HUES48 (cell line): ENCODE data around the gene ETFBKMT.
"Not testable (repeated sequence)": the region's sequence is repeated elsewhere in the genome, so short reads cannot be mapped to it uniquely, and the experiment has no call there.

Experiments used
- H3K27ac ChIP-seq: one replicate; pipeline ENCODE4 v1.7.0; 2013; ENCODE audit warnings: low read depth, low read length, inconsistent platforms
- H3K27me3 ChIP-seq: 2 replicates; pipeline ENCODE4 v1.6.1; 2013; ENCODE audit warnings: mild to moderate bottlenecking, low read length; ENCODE audit not compliant: control insufficient read depth, insufficient read depth
- H3K36me3 ChIP-seq: 2 replicates; pipeline ENCODE4 v1.6.1; 2013; ENCODE audit warnings: low read length; ENCODE audit not compliant: control insufficient read depth, insufficient read depth
- H3K4me1 ChIP-seq: 2 replicates; pipeline ENCODE4 v1.6.1; 2013; ENCODE audit warnings: mild to moderate bottlenecking, low read length; ENCODE audit not compliant: control insufficient read depth, insufficient read depth
- H3K4me3 ChIP-seq: 2 replicates; pipeline ENCODE4 v1.5.1; 2013; ENCODE audit warnings: mild to moderate bottlenecking, low read depth, low read length
- H3K9ac ChIP-seq: 2 replicates; pipeline ENCODE4 v1.6.1; 2013; ENCODE audit warnings: mild to moderate bottlenecking, low read depth, low read length, moderate library complexity
- H3K9me3 ChIP-seq: 2 replicates; pipeline ENCODE4 v1.6.1; 2013; ENCODE audit warnings: low read length; ENCODE audit not compliant: control insufficient read depth, insufficient read depth

The ETFBKMT gene

DNA sequence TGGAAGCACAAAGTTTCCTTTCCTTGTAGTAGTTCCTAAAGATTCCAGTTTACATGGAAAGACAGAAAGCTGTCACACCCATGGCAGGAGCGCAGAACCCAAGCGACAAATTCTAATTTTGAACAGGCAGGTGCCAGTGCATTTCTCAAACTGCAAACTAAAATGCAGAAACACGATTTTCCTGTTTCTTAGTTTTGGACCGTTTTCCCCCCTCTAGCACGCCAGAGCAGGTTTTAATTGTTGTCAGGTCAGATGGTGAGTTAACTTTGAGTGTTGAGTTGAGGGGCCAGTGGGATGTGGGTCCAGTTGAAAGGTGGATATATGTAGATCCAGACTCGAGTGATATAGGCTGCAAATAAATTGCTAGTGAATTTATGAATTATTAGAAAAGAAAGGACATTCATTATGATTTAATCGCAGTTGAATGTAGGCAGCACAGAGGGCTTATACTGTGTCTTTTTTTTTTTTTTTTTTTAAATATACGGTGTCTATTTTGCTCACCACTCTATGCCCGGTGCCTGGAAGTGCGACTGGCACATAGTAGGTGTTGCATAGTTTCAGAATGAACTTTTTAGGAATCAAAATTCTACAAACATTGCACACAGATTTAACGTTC lies 909 bp upstream of the ETFBKMT start:
- Histone ChIP-seq H3K9ac (peak overlapping the region; percentile 9), H3K27me3 (no peaks in the 10 kb centered on the region), H3K4me3 (peak overlapping the region; percentile 85)

GRCh38 chr12:31662176-31662849 lies 2.8 kb downstream of the ETFBKMT start:
- H3K4me1 ChIP-seq = peaks cover 6% of the 10 kb centered on the region
- no peak overlapping the region for H3K9ac ChIP-seq
- H3K36me3 ChIP-seq = no peaks in the 10 kb centered on the region
- peaks cover 6% of the 10 kb centered on the region for H3K9me3 ChIP-seq
- no peak overlapping the region for H3K27ac ChIP-seq
- no peak overlapping the region for H3K4me3 ChIP-seq
- no peaks in the 10 kb centered on the region for H3K27me3 ChIP-seq

More for the DNA sequence above, 909 bp upstream of the ETFBKMT start:
- H3K9me3 ChIP-seq = no peaks in the 10 kb centered on the region
- peak overlapping the region; percentile 81 for H3K27ac ChIP-seq
- no peaks in the 10 kb centered on the region for H3K36me3 ChIP-seq
- H3K4me1 ChIP-seq = peaks cover 6% of the 10 kb centered on the region

DNA sequence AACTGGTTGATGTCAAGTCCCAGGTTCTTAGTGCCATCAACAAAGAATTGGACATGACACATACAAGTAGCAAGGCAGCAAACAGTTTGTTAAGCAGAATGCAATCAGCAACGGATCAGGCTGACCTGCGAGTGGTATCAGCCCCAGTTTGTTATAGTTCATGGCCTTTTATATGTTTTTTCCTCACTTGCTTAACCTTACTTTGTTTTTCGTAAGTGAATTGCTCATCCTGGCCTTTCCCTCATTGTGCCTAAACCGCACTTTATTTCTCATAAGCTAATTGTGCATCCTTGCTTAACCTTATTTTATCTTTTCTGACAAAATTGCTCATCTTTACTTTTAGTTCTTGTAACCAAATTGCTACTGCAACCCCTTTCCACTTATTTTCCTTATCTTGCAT lies 4.1 kb downstream of the ETFBKMT start:
- Histone ChIP-seq H3K4me1 (peaks cover 1% of the 10 kb centered on the region; the same call in 1 of the 2 replicates), H3K9ac (no peak overlapping the region), H3K36me3 (no peaks in the 10 kb centered on the region), H3K27ac (no peak overlapping the region), H3K9me3 (peaks cover 6% of the 10 kb centered on the region), H3K4me3 (no peak overlapping the region), H3K27me3 (no peaks in the 10 kb centered on the region)

DNA sequence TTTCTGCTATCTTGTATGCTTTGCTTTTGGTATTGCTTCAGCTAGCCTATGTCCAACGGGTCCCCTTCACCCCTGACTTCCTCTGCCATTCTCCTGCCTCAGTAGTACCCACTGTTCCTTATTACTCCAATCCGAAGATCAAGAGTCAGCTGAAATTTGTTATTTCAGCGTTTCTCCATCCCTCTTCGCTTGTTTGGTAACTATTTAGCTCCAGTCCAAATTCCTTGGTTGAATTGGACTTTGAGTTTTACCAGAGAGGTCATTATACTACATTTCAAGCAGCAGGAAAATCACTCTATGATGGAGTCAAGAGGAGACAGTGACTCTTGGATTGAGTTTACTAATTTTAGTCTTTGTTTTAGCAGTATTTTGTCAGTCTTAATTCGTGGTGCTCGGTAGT lies 4.5 kb downstream of the ETFBKMT start:
- H3K36me3 ChIP-seq = no peaks in the 10 kb centered on the region
- H3K27me3 ChIP-seq = no peaks in the 10 kb centered on the region
- H3K4me3 ChIP-seq = no peak overlapping the region
- no peak overlapping the region for H3K9ac ChIP-seq
- H3K4me1 ChIP-seq = no peaks in the 10 kb centered on the region
- H3K27ac ChIP-seq = no peak overlapping the region
- peaks cover 7% of the 10 kb centered on the region for H3K9me3 ChIP-seq

- no peaks in the 10 kb centered on the region for H3K36me3 ChIP-seq
These were observed 9.5 kb downstream of the ETFBKMT start for GRCh38 chr12:31669020-31669419.

GRCh38 chr12:31669582-31669981 lies 10.1 kb downstream of the ETFBKMT start:
- H3K27ac ChIP-seq, H3K36me3 ChIP-seq, H3K27me3 ChIP-seq, H3K4me3 ChIP-seq, H3K9ac ChIP-seq: not testable (repeated sequence)
- H3K4me1 ChIP-seq = peaks cover 13% of the 10 kb centered on the region
- H3K9me3 ChIP-seq = peaks cover 16% of the 10 kb centered on the region

More at GRCh38 chr12:31669020-31669419, 9.5 kb downstream of the ETFBKMT start:
- no peak overlapping the region for H3K9ac ChIP-seq
- H3K4me3 ChIP-seq = no peak overlapping the region
- H3K9me3 ChIP-seq = peaks cover 13% of the 10 kb centered on the region
- H3K4me1 ChIP-seq = peaks cover 13% of the 10 kb centered on the region
- H3K27me3 ChIP-seq = no peaks in the 10 kb centered on the region
- no peak overlapping the region for H3K27ac ChIP-seq

GRCh38 chr12:31672521-31672920 lies 13.0 kb downstream of the ETFBKMT start:
- H3K4me3 ChIP-seq = no peak overlapping the region
- no peaks in the 10 kb centered on the region for H3K27me3 ChIP-seq
- H3K36me3 ChIP-seq = no peaks in the 10 kb centered on the region
- peaks cover 10% of the 10 kb centered on the region for H3K9me3 ChIP-seq
- H3K4me1 ChIP-seq = peaks cover 13% of the 10 kb centered on the region
- H3K27ac ChIP-seq = no peak overlapping the region
- no peak overlapping the region for H3K9ac ChIP-seq

DNA sequence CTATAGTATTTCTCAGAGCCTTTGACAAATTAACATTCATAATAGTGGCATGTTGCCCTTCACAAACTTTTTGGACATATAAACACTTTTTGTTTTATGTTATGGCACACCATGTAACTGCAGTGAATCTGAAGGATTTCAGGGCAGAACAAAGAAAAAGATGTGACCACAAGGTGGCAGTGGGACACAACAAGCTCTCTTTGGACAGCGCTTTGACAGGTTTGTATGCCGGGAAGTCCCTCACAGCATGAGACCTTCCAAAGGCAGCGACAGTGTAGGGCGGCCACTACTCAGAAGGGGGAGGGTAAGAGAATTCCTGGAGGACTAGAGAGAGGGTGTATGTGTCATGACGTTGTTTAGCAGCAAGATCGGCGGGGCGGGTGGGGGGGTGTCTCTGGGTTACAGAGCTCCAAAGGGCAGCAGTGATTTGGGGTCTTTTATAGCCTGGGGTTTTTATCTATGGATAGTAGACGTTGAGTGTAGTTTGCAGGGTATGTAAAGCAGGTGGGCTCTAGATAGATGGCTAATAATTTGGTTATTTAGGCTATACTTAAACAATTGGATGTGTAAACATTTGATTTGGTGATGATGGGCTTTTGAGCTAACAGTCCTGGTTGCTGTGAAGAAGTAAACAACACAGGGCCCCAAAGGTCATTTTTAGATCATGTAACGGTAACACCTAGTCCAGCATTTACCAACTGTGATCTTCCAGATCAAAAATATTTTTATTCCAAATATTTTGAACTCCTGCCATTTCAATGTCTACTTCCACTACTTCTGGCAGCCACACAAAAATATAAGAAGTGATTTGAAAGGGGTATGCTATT lies 22.9 kb downstream of the ETFBKMT start:
- Histone ChIP-seq H3K36me3 (no peaks in the 10 kb centered on the region), H3K9me3 (no peaks in the 10 kb centered on the region; the same call in 1 of the 2 replicates), H3K27ac (no peak overlapping the region), H3K9ac (no peak overlapping the region), H3K4me1 (no peaks in the 10 kb centered on the region), H3K4me3 (no peak overlapping the region), H3K27me3 (no peaks in the 10 kb centered on the region)

- H3K27me3 ChIP-seq = no peaks in the 10 kb centered on the region
- H3K4me3 ChIP-seq = no peak overlapping the region
- H3K36me3 ChIP-seq = no peaks in the 10 kb centered on the region
- no peak overlapping the region for H3K9ac ChIP-seq
- H3K9me3 ChIP-seq = no peaks in the 10 kb centered on the region; the same call in 1 of the 2 replicates
- H3K27ac ChIP-seq = no peak overlapping the region
- H3K4me1 ChIP-seq = no peaks in the 10 kb centered on the region
These were observed 26.3 kb downstream of the ETFBKMT start for GRCh38 chr12:31685801-31686200.

DNA sequence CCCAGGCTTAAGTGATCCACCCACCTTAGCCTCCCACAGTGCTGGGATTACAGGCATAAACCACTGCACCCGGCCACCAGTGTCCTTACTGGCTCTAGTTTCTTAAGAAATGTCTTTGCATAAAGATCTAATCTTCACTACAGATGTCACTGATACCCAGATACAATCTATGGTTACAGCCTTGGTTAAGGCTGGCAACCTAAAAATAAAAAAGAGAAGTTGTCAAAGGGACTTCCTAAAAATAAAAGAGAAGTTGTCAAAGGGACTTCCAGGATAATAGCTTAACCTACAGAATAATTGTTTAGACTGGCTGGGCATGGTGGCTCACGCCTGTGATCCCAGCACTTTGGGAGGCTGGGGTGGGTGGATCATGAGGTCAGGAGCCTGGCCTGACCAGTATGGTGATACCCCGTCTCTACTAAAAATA lies 27.6 kb downstream of the ETFBKMT start:
- Histone ChIP-seq H3K36me3 (no peaks in the 10 kb centered on the region), H3K9me3 (no peaks in the 10 kb centered on the region; the same call in 1 of the 2 replicates), H3K27ac (no peak overlapping the region), H3K27me3 (no peaks in the 10 kb centered on the region), H3K9ac (no peak overlapping the region), H3K4me1 (no peaks in the 10 kb centered on the region), H3K4me3 (no peak overlapping the region)

- not testable (repeated sequence) for H3K36me3 ChIP-seq, H3K9ac ChIP-seq, H3K4me3 ChIP-seq, H3K27ac ChIP-seq, H3K27me3 ChIP-seq, H3K9me3 ChIP-seq, H3K4me1 ChIP-seq
These were observed 30.4 kb downstream of the ETFBKMT start for GRCh38 chr12:31689921-31690320.
